GM13977 (cell line): ENCODE measurements around the gene SLX4IP.

Experiments
- DNase-seq: peaks from one replicate; pipeline ENCODE4 v3.0.0; 2012; ENCODE audit warnings: low spot score
- in situ Hi-C: fragments of 300-500 bp; cut with MboI; formaldehyde crosslinking; loops from one replicate; pipeline ENCODE4 v1.12.0; 2022; ENCODE audit warnings: low sequenced_read_pairs, low pct_unique_long_range_greater_than_20kb, mixed read lengths, inconsistent platforms; ENCODE audit not compliant: unreplicated experiment
- TF ChIP-seq, protein P1 (sequence below): IDR thresholded peaks from 2 replicates; pipeline ENCODE4 v1.5.1; 2012; ENCODE audit warnings: mild to moderate bottlenecking, control low read depth; ENCODE audit not compliant: insufficient read depth; ENCODE audit errors: extremely low read depth, missing control alignments

SLX4IP gene

DNA sequence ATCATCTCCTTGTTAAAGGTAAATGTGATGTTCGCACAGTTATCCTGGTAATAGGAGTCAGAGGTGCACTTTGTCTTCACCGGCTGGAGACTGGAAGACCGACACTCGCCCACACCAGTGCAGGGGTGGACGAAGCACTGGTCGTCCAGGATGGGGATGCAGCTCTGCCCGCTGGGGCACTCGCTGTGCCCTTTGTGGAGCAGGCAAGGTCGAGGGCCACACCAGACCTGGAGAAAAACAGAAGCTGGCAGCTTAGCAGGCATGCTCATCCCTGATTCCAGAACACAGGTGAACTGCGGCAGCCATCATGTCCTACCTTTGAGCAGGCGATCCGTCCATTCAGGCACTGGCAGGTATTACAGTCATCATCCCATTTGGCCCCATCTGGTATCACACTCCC is 206.4 kb downstream of the SLX4IP start:
- in situ Hi-C loops, result no loop called here
- TF ChIP-seq, protein P1, sequence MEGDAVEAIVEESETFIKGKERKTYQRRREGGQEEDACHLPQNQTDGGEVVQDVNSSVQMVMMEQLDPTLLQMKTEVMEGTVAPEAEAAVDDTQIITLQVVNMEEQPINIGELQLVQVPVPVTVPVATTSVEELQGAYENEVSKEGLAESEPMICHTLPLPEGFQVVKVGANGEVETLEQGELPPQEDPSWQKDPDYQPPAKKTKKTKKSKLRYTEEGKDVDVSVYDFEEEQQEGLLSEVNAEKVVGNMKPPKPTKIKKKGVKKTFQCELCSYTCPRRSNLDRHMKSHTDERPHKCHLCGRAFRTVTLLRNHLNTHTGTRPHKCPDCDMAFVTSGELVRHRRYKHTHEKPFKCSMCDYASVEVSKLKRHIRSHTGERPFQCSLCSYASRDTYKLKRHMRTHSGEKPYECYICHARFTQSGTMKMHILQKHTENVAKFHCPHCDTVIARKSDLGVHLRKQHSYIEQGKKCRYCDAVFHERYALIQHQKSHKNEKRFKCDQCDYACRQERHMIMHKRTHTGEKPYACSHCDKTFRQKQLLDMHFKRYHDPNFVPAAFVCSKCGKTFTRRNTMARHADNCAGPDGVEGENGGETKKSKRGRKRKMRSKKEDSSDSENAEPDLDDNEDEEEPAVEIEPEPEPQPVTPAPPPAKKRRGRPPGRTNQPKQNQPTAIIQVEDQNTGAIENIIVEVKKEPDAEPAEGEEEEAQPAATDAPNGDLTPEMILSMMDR, result no peak
- DNase-seq, result no peak

DNA sequence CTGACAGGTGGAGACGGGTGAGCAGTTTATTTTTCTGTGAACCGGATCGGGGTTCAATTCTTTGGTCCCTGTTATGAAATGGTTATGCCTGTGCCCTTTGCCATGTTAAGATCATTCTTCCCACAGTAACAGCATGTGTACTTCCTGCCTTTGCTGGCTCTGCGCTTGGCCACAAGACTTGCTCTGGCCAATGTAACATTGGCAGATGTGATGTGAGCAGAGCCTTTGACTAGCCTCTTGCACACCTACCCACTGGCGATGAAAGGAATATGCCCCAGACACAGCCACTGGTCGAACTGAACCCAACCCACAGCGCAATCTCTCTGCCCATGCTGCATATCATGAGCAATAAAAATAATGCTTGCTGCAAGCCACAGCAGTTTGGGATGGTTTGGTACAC is 206.8 kb downstream of the SLX4IP start:
- TF ChIP-seq, protein P1, result no peak
- DNase-seq, result no peak
- in situ Hi-C loops, result no loop called here

DNA sequence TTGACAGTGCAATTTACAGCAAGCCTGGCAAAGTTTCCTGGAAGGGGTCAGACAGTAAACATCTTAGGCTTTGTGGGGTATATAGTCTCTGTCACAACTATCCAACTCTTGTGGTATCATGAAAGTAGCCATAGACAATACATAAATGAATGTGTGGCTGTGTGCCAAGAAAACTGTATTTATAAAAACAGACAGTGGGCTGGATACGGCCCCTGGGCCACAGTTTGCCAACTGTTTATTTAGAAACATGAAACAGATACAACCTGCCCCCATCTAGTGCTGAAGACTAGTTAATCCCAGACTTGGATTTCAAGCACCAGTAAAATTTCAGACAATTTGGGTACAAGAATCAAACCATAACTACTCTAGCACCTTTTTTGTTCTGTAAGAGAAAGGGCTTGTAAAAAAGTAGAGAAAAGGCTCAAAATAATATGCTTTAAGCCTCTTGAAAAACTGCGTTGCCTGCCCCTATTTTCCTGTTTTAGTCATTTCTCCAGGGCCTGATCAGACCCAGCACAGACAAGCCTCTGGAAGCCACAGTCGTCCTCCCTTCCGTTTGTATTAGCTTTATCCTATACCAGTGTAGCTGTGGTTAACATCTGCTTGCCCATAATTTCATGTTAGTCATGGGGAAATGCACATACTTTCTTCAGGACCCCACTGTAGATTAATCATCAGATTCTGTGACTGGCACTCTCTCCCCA is 207.9 kb downstream of the SLX4IP start:
- DNase-seq, result no peak
- TF ChIP-seq, protein P1, result no peak
- in situ Hi-C loops, result no loop called here

DNA sequence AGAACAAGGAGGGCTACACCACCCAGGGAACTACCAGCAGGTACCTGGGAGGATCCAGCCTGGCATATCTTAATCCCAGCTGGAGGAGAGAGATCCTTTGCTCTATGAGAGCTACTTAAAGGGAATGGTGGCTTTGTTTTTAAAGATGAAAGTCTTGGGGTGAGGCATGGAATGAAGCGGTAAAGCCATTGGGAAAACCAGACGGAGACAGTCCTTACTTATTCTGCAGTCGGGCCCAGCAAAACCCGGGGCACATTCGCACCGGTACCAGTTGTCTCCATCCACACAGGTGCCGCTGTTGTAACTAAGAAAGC is 208.4 kb downstream of the SLX4IP start:
- TF ChIP-seq, protein P1, result no peak
- in situ Hi-C loops, result no loop called here
- DNase-seq, result no peak

DNA sequence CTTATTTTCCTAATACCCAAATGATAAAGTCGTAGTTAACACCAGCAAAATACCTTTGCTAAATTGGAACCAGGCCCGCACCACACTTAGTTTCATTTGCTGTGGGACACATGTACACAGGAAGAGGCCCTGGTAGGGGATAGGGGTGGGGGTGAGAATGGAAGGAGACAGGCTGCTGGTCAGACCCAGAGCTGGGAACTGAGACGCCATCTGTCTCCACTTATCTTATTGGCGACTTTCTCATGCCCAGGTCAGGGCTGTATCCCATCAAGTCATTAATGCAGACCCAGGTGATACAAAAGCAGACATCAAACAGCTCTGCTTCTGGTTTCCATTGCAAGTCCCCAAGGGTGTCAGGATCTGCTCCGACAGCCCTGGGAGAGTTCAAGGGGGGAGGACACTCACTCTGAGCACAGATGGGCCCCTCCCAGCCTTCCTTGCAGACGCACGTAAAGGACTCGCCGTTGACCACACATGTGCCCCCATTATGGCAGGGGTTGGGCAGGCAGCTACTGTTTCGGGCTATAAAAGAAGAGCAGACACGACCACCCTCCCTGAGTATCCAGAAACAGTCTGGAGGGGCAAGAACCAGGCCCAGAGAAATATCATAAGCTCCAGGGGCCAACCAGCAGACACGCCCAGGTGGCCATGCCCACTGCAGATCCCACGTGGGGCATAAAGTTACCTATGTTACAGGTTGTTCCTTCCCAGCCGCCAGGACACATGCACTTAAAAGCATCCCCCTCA is 209.5 kb downstream of the SLX4IP start:
- TF ChIP-seq, protein P1, result no peak
- in situ Hi-C loops, result no loop called here
- peak; percentile 28 for DNase-seq

DNA sequence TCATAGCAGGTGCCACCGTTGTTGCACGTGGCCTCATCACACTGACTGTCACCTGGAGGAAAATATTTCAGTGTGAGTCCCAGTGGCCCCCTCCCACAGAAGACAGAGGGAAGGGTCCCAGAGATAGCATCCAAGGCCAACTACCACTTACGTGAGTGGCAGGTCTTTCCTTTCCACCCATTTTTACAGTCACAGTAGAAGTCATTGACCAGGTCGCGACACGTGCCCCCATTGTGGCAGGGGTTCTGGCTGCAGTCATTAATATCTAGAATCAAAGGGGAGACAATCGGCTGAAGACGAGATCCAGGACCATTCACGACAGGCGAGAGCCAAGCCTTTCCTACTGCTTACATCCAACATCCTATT is 210.1 kb downstream of the SLX4IP start:
- no peak for DNase-seq
- in situ Hi-C loops, result no loop called here
- TF ChIP-seq, protein P1, result no peak
